KMS-11 (cell line): Measurements from ENCODE around the gene SMAGP.
"Not testable (repeated sequence)": the region's sequence is repeated elsewhere in the genome, so short reads cannot be mapped to it uniquely, and the experiment has no call there.

ENCODE experiments used
- H2AFZ ChIP-seq: fragments of 200-600 bp; sonication (generic); 2 replicates; pipeline ENCODE4 v1.6.1; 2016; ENCODE audit warnings: antibody characterized with exemption, mixed run types, low read depth
- H3K27ac ChIP-seq: fragments of 200-600 bp; sonication (generic); 2 replicates; pipeline ENCODE4 v1.6.1; 2016; ENCODE audit warnings: mild to moderate bottlenecking, mixed run types
- H3K27me3 ChIP-seq: fragments of 200-600 bp; sonication (generic); 2 replicates; pipeline ENCODE4 v1.6.1; 2017; ENCODE audit warnings: mild to moderate bottlenecking, low read depth, mixed run types, moderate library complexity; ENCODE audit not compliant: insufficient read depth
- H3K36me3 ChIP-seq: fragments of 200-600 bp; sonication (generic); 2 replicates; pipeline ENCODE4 v1.6.1; 2017; ENCODE audit warnings: mild to moderate bottlenecking, mixed run types; ENCODE audit not compliant: insufficient read depth
- H3K4me1 ChIP-seq: fragments of 200-600 bp; sonication (generic); 2 replicates; pipeline ENCODE4 v1.6.1; 2016; ENCODE audit warnings: mild to moderate bottlenecking, low read depth, mixed run types; ENCODE audit not compliant: poor library complexity, severe bottlenecking
- H3K4me2 ChIP-seq: fragments of 200-600 bp; sonication (generic); 2 replicates; pipeline ENCODE4 v1.7.0; 2016; ENCODE audit warnings: mild to moderate bottlenecking, mixed run types
- H3K4me3 ChIP-seq: fragments of 200-600 bp; sonication (generic); IDR thresholded peaks from 2 replicates; pipeline ENCODE4 v1.6.1; 2017; ENCODE audit warnings: low read depth, low read length, mixed read lengths; ENCODE audit not compliant: insufficient read depth
- H3K79me2 ChIP-seq: fragments of 200-600 bp; sonication (generic); 2 replicates; pipeline ENCODE4 v1.6.1; 2016; ENCODE audit warnings: low read depth, mixed run types; ENCODE audit not compliant: insufficient read depth
- H3K9ac ChIP-seq: fragments of 200-600 bp; sonication (generic); 2 replicates; pipeline ENCODE4 v1.6.1; 2016; ENCODE audit warnings: mild to moderate bottlenecking, mixed run types
- H4K20me1 ChIP-seq: fragments of 200-600 bp; sonication (generic); 2 replicates; pipeline ENCODE4 v1.6.1; 2016; ENCODE audit warnings: mild to moderate bottlenecking, mixed run types; ENCODE audit not compliant: insufficient read depth
- CTCF ChIP-seq: fragments of 200-600 bp; sonication (generic); conservative IDR thresholded peaks from 2 replicates; pipeline ENCODE4 v1.6.1; 2017; ENCODE audit warnings: low read depth, mild to moderate bottlenecking, antibody characterized with exemption, low read length, moderate library complexity, mixed read lengths

SMAGP gene

GRCh38 chr12:51293696-51294095 lies 23.5 kb upstream of the SMAGP start:
- no peak overlapping the region for H3K4me2 ChIP-seq
- no peaks in the 10 kb centered on the region for H3K4me1 ChIP-seq
- no peaks in the 10 kb centered on the region for H3K79me2 ChIP-seq
- H3K36me3 ChIP-seq = no peaks in the 10 kb centered on the region
- no peaks in the 10 kb centered on the region for H3K27me3 ChIP-seq
- no peak overlapping the region for H2AFZ ChIP-seq
- H4K20me1 ChIP-seq = no peaks in the 10 kb centered on the region
- H3K27ac ChIP-seq = no peak overlapping the region
- H3K9ac ChIP-seq = no peak overlapping the region
- H3K4me3 ChIP-seq = no peak overlapping the region
- no peak for TF ChIP-seq CTCF

GRCh38 chr12:51291603-51292513 lies 21.6 kb upstream of the SMAGP start:
- not testable (repeated sequence) for H3K79me2 ChIP-seq, H3K27ac ChIP-seq, H3K9ac ChIP-seq, H3K4me3 ChIP-seq, H3K4me2 ChIP-seq, H3K36me3 ChIP-seq, H2AFZ ChIP-seq, H3K4me1 ChIP-seq, H4K20me1 ChIP-seq, H3K27me3 ChIP-seq

- Histone ChIP-seq H4K20me1 (no peaks in the 10 kb centered on the region), H3K27me3 (no peaks in the 10 kb centered on the region), H2AFZ (no peak overlapping the region), H3K9ac (no peak overlapping the region), H3K27ac (no peak overlapping the region), H3K79me2 (no peaks in the 10 kb centered on the region), H3K4me3 (no peak overlapping the region), H3K4me2 (no peak overlapping the region), H3K4me1 (no peaks in the 10 kb centered on the region), H3K36me3 (no peaks in the 10 kb centered on the region)
- TF ChIP-seq CTCF = no peak
These were observed 15.6 kb upstream of the SMAGP start for GRCh38 chr12:51285843-51286242.

GRCh38 chr12:51281202-51281924 lies 11.1 kb upstream of the SMAGP start:
- Histone ChIP-seq H3K36me3 (no peaks in the 10 kb centered on the region), H3K27me3 (no peaks in the 10 kb centered on the region), H3K4me1 (no peaks in the 10 kb centered on the region), H2AFZ (no peak overlapping the region), H3K27ac (no peak overlapping the region), H3K9ac (no peak overlapping the region), H3K4me3 (no peak overlapping the region), H3K4me2 (no peak overlapping the region), H3K79me2 (no peaks in the 10 kb centered on the region), H4K20me1 (no peaks in the 10 kb centered on the region)
- no peak for TF ChIP-seq CTCF
